GM18511 (cell line): ENCODE results near the gene BCL11A.

Source experiments
- ATAC-seq: cut with Tn5 transposase; IDR thresholded peaks from one replicate; pipeline ENCODE4 v1.9.1; 2021; ENCODE audit warnings: mild to moderate bottlenecking, moderate library complexity; ENCODE audit not compliant: unreplicated experiment

BCL11A gene

DNA sequence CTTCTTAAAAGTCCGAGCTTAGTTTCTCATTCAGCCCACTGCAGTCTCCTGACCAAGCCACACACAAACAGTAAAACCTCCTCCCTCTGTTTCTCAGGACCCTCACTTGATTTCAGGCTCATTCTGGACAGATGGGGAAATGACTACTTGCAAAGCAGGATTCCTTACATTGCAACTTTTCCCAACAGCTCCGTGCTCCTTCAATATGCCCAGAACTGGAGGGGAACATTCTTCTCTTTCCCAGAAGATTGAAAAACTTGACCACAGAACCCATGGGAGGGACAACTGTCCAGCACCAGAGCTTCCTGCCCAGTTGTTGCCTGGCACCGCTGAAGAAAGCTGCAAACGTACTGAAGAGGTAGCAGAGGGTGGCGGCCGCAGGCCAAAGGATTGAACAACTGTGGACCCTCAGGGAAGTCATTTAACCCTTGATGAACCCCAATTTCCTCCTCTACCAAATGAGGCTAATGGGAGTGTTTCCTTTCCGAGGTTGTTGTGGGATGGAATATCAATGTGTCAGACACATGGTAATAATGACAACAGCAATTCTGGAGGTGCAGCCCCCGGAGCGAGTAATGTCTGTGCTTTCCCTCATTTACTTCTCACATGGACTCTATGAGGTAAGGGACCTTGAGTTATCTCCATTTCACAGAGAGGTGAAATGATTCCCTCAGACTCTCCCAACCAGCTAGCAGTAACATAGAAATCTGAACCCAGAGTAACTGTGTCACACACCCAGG, 25.0 kb downstream of the BCL11A start:
- no peak for ATAC-seq

DNA sequence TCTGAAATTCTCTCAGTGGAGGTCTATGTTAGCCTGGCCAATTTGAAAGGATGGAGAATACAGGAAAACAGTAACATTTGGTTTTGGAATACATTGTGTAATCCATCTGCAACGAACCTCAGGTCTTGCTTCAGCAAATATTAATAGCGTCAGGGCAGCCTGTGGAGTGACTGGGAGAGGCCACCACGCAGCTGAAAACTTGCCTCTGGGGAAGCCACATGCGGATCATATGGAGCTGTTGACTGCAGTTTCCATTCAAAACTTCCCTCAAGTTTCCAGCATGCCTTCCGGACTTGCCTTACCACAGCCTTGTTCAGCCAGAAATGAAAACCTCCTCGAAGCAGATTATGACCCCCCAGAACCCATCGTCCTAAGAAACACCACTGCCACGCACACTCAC, 25.7 kb downstream of the BCL11A start:
- no peak for ATAC-seq

DNA sequence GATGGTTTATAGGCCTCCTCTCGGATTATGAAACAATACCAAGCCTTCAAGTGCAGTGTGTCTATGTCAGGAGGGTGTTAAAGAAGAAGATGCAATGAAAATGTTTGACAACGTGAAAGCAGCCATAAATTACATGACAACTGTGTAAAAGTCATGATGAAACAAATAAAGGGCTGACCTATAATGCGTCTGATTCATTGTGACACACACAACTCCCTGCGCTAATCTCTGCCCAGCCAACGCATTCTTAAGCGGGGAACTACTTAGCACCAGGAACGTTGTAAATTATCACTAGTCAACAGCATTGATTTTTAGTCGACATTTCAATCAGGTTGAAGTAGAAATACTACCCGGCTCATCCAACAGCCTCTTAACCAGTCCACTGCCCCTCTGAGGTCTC, 26.8 kb downstream of the BCL11A start:
- ATAC-seq = no peak

DNA sequence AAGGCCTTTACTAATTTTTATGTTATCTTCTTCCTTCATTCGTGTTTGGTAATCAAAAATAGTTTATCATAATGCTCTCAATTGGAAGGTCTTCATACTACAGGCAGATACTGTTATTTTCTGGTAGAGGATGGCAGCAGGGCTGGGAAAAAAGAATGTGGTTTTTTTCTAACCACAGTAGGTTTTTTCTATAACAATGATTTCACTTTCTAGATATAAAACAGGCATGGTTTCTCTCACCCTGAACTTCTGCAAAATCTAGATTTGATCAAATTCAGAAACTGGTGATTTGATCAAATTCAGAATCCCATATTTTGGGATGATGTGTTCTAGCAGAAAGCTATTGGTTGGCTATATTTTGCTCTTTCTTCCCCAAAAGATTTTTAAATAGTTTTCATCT, 27.6 kb downstream of the BCL11A start:
- peak; percentile 47 for ATAC-seq

DNA sequence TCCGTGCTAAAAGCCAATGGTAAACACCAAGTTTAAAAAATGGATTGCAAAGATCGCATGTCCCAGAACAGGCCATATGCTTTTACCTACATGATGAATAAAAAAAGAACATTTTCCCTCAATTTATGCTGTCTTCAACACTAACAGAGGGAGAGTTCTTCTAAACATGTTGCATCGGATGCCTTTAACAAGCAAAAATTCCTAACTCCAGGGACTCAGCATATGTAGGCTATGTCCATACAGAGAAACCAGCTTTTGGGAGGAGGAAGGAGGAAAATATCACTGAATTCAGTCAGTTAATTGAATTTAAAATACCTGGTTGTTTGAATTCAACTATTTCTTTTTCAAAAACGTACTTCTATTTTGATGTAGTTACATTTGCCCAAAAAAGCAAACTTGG, 28.6 kb downstream of the BCL11A start:
- no peak for ATAC-seq

DNA sequence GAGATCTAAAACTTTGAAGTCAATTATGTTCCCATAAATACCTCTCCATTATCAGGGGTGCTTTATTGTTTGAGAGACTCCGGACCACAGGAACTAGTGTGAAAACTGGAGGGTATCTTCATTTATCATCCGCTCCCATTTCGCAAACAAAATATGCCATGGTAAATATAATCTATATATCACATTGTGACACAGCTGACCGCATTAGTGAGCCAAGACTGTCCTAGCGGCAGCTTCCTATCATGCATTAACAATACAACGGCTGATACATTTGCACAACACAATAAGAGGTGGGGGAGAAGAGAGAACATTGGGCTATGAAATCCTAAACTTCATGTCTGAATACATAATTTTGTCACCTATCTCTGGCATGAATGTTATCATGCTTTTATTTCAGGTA, 29.5 kb downstream of the BCL11A start:
- ATAC-seq = no peak

DNA sequence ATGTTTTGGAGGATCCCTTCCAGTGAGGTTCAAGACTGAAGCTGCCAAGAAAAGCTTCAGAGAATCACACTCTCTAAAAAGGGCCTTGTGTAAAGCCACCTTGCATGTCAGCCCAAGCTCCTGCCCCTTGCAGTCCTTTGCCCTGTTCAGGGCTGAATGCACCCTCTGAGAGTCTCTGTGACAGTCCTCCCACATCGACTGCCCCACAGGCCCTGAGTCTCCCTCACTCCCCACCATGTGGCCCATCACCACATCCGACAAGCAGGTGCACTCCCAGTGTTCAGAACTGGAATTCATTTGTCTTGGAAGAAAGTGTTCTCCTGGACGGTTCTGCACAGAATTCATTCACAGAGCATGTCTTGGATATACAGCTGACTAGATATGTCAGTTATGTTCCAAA, 31.0 kb downstream of the BCL11A start:
- peak; percentile 43 for ATAC-seq

DNA sequence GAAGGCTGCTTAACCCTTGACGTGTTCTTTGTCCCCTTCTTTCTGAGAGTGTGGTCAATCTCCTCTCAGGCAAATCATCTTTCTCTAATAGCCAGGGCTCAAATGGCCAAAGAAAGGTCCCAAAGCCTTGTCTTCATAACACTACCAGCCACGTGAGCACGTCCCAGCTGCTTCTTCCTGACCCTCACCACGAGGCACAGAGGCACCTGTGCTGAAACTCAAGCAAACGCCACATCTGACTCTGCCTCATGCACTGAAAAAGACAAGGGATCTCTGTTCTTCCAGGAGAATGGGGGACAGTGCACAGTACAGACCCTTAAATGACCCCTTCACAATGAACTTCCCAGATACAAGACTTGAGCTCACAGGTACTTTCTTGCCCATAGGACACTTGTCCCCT, 31.8 kb downstream of the BCL11A start:
- no peak for ATAC-seq

DNA sequence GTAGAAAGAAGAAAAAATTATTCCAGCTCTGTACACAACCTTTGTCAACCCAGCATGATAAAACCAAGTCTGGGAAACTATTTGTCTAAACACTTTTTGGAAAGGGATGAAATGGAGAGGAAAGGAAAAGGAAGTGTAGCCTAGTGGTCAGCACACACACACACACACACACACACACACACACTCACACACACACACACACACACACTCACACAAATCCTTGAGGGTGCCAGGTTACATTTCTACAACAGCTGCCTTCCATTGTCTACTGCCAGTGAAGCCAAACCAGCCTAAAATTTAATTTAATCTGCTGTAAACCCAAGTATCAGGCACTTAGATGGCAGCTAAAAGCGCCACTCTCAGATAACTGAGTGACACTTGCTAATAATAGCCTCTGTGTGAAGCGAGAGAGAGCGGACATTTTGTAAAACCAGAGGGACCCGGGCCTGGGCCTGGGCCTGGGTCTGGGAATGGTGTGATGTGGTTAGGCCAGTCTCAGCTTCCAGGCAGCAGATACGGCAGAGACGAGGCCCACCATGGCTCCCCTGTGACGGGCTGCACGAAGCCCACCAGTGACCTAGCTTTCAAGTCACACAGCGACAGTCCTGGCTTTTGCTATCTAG, 32.4 kb downstream of the BCL11A start:
- ATAC-seq = no peak

DNA sequence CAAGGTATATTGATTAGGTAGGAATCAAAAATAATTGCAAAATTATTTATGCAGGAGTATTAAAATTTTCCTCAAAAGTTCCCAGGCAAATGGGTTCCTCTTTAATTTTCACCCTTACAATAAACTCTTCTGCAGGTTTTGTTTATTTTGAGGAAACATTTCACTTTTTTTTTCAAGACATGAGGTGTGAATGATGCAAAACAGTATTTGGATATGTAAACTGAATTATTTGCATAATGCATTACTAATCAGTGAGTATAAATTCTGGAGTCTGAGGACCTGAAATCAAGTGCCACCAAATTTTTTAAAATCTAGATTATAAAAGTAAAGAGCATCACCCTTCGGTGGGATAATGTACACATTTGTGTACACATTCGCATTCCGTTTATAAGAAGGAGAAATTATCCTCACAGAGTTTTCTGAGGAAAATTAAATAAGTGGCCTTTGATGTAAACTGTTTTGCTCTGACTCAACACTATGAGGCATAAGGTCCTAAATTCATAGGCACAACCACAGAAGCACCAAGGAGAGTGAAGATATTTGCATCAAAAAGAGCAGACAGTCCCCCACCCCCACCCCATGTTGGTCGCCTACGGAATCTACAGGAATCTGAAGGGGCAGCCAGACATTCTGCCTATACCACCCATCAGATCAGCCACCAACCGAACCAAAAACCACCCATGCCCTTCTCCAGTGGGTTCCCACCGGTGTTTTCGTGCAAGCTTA, 33.1 kb downstream of the BCL11A start:
- no peak for ATAC-seq

DNA sequence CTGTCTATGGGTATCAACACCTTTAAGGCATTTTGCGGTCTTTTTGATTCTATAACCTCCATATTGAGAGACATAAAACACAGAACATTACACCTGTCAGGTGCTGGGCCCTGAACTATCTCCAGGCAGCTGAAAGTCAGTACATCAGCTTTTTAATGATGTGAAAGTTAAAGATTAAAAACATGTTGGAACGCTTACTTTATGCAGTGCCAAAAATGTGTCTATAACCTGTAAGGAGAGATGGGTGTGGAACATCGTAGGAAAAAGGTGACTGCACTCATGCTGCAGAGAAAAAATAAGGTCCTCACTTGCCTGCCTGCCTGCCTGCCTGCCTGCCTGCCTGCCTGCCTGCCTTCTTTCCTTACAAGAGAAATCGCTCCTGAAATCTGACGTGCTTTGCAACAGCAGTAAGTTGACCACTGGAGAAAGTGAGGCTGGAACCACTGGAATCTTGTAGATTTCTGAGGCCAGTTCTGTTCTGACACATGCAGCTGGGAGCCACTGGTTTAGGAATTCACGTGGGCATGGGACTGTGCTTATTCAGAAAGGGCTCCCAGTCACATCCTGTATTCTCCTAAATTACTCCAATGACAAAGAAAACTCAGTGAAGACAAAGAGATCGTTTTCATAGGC, 34.1 kb downstream of the BCL11A start:
- ATAC-seq = no peak

DNA sequence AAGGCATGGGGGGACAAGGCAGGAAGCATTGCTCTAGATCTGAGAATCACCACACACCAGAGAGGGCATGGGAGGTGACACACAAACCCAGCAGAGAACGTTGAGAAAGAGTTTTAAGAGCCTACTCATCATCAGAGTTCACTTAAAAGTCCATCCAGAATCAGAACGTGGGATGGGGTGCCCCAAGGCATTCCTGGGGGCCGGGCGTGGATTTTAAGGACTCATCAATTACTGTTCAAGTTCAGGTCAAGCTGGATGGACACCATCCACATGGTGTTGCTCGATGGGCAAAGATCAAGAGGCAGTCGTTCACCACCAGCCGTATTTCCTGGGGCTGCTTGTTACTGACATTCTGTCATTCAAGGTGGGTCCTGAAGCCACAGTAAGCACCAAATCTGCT, 34.9 kb downstream of the BCL11A start:
- ATAC-seq = no peak

DNA sequence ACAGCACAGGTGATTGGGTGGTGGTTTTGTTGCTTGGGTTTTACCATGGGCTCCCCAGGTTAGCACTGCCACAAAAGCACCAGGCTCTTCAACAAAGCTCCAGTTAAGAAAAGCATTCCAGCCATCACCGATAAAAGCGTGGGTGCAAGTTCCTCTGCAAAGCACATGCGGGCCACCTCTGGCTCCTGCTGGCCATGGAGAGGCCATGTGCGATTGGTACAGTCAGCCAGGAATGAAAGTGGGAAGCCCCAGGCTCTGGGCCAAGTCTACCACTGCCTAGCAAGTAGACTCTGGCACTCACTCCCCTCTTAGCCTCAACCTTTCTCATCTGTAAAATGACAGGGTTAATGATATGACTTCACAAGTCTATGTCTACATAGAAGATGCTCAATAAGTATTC, 36.0 kb downstream of the BCL11A start:
- ATAC-seq = no peak

DNA sequence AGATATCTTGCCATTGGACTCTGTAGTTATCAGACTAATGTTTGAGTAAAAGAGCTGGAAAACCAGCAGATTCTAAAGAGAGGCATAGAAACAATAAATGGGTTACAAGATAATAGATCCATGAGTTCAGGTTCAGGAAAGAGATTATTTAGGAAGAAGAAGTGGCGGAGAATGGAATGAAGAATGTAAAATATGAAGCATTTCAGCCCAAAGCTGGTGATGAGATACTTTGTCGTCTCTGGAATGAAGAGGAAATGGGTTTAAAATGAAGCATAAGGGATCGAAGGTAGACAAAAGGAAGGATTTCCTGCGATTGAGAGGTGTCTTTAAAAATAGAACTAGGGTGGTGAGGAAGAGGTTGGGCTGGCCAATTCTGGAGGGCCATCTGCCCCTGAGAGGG, 36.6 kb downstream of the BCL11A start:
- no peak for ATAC-seq

DNA sequence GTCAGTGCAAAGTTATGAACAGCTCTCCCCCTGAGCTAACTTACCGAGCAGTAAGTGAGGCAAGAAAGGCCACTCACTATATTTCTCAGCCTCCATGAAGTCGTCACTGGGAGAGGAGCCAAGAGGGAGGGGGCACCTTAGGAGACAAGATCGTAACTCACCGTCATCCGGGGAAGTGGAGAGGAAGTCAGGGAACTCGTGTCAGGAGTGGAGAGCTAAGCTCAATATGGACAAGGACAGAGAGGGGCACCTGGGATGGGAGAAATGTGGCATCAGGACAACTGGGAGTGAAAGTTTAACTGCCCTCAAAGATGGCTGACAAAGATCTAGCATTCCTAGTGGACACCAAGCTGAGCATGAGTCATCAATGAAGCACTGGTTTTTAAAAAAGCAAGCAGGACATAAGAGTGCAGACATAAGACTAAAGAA, 37.1 kb downstream of the BCL11A start:
- ATAC-seq = peak; percentile 2

DNA sequence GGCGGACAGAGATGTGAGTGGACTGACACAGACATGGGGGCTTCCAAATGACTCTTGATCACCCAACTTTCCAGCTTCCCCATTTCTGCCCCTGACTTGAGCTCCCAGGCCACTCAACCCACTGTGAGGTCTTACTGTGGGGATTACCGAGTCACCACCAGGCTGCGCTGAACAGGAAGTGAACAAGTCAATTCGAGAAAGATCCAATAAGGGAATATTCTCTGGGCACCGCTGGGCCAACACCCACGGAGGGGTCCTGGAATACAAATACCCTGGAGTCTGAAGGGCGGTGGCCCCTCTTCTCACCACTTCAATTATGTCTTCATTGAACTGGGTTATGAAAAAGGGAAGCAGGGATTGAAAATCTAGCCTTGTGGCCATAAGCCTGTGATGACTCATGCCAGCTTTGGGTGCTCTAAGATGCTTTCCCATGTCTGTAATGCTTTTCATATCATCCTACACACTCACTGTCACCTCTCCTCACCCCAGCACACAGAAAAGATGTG, 37.7 kb downstream of the BCL11A start:
- peak; percentile 92 for ATAC-seq

DNA sequence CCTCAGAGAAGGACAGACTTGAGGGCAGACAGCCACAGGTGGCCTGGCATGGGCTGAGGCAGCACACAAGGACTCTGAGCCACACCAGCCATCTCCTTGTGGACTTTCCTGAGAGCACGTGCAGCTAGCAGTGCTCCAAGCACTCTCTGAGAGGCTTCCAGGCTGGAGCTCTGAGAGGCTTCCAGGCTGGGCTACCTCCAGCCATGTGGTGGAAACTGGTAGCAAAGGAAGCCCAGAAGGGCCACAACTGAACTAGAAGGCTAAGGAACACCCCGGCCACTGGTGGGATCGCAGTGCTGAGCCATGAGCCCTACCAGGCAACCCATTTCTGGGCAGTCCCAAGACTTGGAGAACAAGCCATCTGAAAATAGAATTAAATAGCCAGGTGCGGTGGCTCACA, 39.5 kb downstream of the BCL11A start:
- ATAC-seq = no peak

DNA sequence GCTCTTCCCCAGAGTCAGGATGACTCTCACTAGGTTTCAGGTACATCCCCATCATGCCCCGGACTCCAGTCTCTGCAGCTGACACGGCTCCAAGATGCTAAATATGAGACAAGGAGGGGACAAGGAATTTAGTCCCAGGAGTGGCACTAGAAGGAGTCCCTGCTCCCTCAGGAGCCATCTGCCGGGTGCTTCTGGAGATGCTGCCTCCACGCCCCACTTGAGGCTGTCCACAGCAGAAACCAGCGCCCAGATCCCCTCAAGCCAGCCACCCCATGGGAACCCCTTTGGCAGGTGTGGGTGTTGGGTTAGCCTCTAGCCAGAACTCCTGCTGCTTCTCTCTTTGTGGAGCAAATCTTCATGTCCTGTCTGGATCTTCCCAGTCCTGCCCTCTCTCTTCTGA, 40.3 kb downstream of the BCL11A start:
- ATAC-seq = no peak

DNA sequence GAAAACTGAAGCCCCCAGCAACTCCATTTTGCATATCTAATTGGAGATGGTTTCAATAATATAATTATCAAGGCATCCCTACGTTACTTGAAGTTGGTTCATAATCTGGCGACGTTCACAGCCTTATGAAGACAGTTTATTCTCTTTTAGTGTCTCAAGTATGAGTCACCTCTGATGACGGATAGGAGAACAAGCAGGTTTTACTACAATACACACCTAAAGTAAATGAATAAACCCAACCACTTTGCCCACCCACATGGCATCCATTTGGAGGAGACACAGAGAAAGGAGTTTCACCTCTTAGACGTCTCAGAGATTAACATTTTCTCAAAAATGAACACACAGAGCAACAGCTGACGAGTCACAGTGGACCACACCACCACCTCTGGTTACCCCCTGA, 40.8 kb downstream of the BCL11A start:
- ATAC-seq = no peak

DNA sequence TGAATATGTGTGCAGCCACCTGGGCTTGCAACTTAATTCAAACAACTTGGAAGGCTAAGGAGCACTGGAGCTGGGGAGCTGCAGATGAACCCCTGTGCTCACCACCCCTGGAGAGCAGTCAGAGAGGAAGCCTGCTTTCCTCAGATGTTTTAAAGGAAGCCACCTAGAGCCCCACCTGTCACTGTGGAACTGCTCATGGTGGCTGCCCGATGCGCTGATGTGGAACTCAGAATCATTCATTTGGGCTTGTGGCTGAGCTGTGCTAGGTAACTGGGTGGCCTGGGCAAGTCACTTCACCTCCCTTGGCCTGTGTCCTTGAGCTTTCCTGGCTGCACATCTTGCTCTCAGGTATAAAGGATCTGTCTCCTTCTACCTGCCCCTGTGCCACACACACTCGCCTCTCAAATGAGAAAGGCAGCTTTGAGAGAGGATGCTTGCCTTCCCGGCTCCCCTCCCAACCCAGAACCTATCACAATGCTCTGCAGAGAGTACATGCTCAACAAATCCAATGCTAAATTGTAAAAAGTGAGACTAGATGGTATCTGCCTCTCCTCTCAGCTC, 41.3 kb downstream of the BCL11A start:
- ATAC-seq = no peak

DNA sequence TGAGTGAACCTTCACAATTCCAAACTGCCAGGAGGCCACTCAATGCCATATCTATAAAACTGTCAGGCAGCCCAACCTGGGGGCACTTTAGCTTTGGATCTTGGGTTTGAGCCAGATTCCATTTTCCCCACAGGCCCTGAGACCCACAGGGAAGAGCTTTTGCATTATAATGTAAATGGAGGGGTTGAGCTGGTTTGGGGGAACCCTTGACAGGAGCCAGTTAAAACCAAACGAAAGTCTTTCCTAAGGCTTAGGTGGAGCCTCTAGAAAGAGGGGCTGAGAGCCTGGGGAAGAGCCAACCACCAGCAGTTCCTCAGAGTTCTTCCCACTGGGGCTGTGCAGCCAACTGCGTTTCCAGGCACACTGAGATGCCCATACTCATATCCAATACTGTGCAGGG, 42.7 kb downstream of the BCL11A start:
- ATAC-seq = no peak
